ENCODE data around the gene RSL1D1.

RSL1D1 gene

GRCh38 chr16:11799509-11800381 lies 51.6 kb downstream of the RSL1D1 start:
- no peak overlapping the region for H3K4me3 ChIP-seq (ENCODE audit: low read depth, low read length)
- in situ Hi-C loops (cut with HindIII; ENCODE audit: low sequenced_read_pairs) = no loop called here
- DNase-seq (ENCODE audit: low read depth) = no peak
- TF ChIP-seq CTCF (IDR thresholded peaks at IDR 0.05; ENCODE audit: low read depth, low read length, missing control alignments) = no peak

GRCh38 chr16:11799017-11799381 lies 52.3 kb downstream of the RSL1D1 start:
- H3K4me3 ChIP-seq (ENCODE audit: low read depth, low read length) = no peak overlapping the region
- no peak for TF ChIP-seq CTCF (IDR thresholded peaks at IDR 0.05; ENCODE audit: low read depth, low read length, missing control alignments)
- in situ Hi-C loops (cut with HindIII; ENCODE audit: low sequenced_read_pairs) = no loop called here

GRCh38 chr16:11797957-11798299 lies 53.4 kb downstream of the RSL1D1 start:
- no peak for TF ChIP-seq CTCF (IDR thresholded peaks at IDR 0.05; ENCODE audit: low read depth, low read length, missing control alignments)
- in situ Hi-C loops (cut with HindIII; ENCODE audit: low sequenced_read_pairs) = no loop called here
- H3K4me3 ChIP-seq (ENCODE audit: low read depth, low read length) = peak overlapping the region; percentile 70
- no peak for DNase-seq (ENCODE audit: low read depth)

More at GRCh38 chr16:11799017-11799381, 52.3 kb downstream of the RSL1D1 start:
- DNase-seq (ENCODE audit: low read depth) = no peak

GRCh38 chr16:11797166-11797956 lies 54.0 kb downstream of the RSL1D1 start, which contains the start of gene ZC3H7A:
TSS of gene ZC3H7A (minus strand) at chr16:11797258. CDS start at chr16:11782354, 14,904 bp downstream.
- in situ Hi-C loops (cut with HindIII; ENCODE audit: low sequenced_read_pairs) = no loop called here
- peak within 1 kb of the TSS; percentile 99 for H3K4me3 ChIP-seq (ENCODE audit: low read depth, low read length)
- DNase-seq (ENCODE audit: low read depth) = peak; percentile 94
- peak; percentile 15 for TF ChIP-seq CTCF (IDR thresholded peaks at IDR 0.05; ENCODE audit: low read depth, low read length, missing control alignments)

- TF ChIP-seq CTCF (IDR thresholded peaks at IDR 0.05; ENCODE audit: low read depth, low read length, missing control alignments) = no peak
- H3K4me3 ChIP-seq (ENCODE audit: low read depth, low read length) = peak overlapping the region; percentile 99
- no peak for DNase-seq (ENCODE audit: low read depth)
- in situ Hi-C loops (cut with HindIII; ENCODE audit: low sequenced_read_pairs) = no loop called here
Observed at GRCh38 chr16:11796227-11797165, 54.8 kb downstream of the RSL1D1 start.

- no peak for TF ChIP-seq CTCF (IDR thresholded peaks at IDR 0.05; ENCODE audit: low read depth, low read length, missing control alignments)
- in situ Hi-C loops (cut with HindIII; ENCODE audit: low sequenced_read_pairs) = no loop called here
- H3K4me3 ChIP-seq (ENCODE audit: low read depth, low read length) = peak overlapping the region; percentile 99
- DNase-seq (ENCODE audit: low read depth) = no peak
Observed at GRCh38 chr16:11795887-11796226, 55.5 kb downstream of the RSL1D1 start.

All from astrocyte of the cerebellum (primary cell).